ENCODE results near the gene PLEKHF1. TPM values are rescaled to one million over a fixed set of nuclear protein-coding genes. Genes with fewer than 3 reads are reported as not detected.

The PLEKHF1 gene
- total RNA-seq, 1 experiment from 2014 or later, result 15.9 TPM

DNA sequence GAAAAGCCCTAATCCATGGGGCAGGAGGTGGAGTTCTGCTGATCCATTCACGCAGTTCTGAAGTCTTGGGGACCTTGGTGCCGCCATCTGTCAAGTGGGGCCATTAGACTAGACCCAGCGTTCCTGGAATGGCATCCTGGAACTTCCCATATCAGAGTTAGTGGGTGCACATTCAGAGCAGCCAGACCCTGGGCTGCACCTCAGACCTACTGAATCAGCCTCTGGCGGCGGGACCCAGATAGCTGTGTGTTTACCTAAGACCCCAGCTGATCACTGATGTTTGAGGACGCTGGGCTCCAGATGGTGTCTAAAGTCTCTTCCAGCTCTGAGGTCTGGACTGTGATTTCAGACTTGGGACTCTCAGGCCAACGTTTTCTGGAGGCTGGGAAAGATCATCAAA lies 46.4 kb upstream of the PLEKHF1 start:
- Histone ChIP-seq H3F3A (ENCODE audit: low read length, unreplicated experiment) (no peaks in the 10 kb centered on the region), H3K27ac (ENCODE audit: low read length) (no peak overlapping the region), H4K20me1 (ENCODE audit: low read length) (no peaks in the 10 kb centered on the region), H3K4me1 (ENCODE audit: insufficient read depth, low read length) (no peaks in the 10 kb centered on the region), H3K79me2 (ENCODE audit: low read length) (no peaks in the 10 kb centered on the region), H3K9ac (ENCODE audit: low read length) (no peak overlapping the region), H3K27me3 (ENCODE audit: low read length) (no peaks in the 10 kb centered on the region), H3K9me3 (ENCODE audit: low read length) (no peaks in the 10 kb centered on the region), H3K36me3 (ENCODE audit: low read depth, low read length) (no peaks in the 10 kb centered on the region; the same call in 1 of the 2 replicates), H2AFZ (ENCODE audit: low read length) (no peak overlapping the region), H3K9me2 (replicated peaks; ENCODE audit: low read length) (no peaks in the 10 kb centered on the region), H3K4me2 (ENCODE audit: low read length) (no peak overlapping the region), H3K4me3 (ENCODE audit: low read length) (no peak overlapping the region)
- TF ChIP-seq EZH2 (IDR thresholded peaks at IDR 0.05; ENCODE audit: low read length, unreplicated experiment) (no peak), EZH2phosphoT487 (IDR thresholded peaks at IDR 0.05; ENCODE audit: borderline replicate concordance, low read length) (no peak)
- TF ChIP-seq, protein P1, sequence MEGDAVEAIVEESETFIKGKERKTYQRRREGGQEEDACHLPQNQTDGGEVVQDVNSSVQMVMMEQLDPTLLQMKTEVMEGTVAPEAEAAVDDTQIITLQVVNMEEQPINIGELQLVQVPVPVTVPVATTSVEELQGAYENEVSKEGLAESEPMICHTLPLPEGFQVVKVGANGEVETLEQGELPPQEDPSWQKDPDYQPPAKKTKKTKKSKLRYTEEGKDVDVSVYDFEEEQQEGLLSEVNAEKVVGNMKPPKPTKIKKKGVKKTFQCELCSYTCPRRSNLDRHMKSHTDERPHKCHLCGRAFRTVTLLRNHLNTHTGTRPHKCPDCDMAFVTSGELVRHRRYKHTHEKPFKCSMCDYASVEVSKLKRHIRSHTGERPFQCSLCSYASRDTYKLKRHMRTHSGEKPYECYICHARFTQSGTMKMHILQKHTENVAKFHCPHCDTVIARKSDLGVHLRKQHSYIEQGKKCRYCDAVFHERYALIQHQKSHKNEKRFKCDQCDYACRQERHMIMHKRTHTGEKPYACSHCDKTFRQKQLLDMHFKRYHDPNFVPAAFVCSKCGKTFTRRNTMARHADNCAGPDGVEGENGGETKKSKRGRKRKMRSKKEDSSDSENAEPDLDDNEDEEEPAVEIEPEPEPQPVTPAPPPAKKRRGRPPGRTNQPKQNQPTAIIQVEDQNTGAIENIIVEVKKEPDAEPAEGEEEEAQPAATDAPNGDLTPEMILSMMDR (conservative IDR thresholded peaks at IDR 0.05; ENCODE audit: low read depth, low read length), result no peak
- ChIA-PET POLR2A (ENCODE audit: unreplicated experiment) (no interaction called here), CTCF (no interaction called here)
- no TSS peak for BruUV-seq (replicated peaks)
- intact Hi-C loops (cut with micrococcal nuclease), result no loop called here
- ATAC-seq, result no peak
- no peak for DNase-seq

DNA sequence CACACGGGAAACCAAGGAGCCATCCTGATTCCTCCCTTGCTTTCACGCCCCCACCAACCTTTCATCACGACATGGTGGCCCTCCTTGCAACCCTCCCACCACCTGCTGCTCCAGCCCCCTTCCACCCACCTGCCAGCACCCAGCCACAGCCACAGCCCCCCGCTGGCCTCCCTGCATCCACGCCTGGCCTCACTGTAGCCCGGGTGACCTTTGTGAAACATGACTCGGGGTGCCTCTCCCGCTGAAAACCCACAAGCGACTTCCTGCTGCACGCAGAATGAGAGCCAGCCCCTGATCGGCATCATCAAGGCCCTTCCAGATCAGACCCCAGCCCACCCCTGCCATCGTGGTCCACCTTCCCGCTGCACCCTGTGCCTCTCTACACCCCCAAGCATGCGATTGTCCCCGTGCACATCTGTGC lies 44.3 kb upstream of the PLEKHF1 start:
- DNase-seq (no peak), ATAC-seq (no peak)
- BruUV-seq (replicated peaks), result no TSS peak
- Histone ChIP-seq H3K27me3 (ENCODE audit: low read length) (no peaks in the 10 kb centered on the region), H3K27ac (ENCODE audit: low read length) (no peak overlapping the region), H3F3A (ENCODE audit: low read length, unreplicated experiment) (no peaks in the 10 kb centered on the region), H3K9me3 (ENCODE audit: low read length) (no peaks in the 10 kb centered on the region), H3K4me2 (ENCODE audit: low read length) (no peak overlapping the region), H4K20me1 (ENCODE audit: low read length) (no peaks in the 10 kb centered on the region), H3K4me1 (ENCODE audit: insufficient read depth, low read length) (no peaks in the 10 kb centered on the region), H3K36me3 (ENCODE audit: low read depth, low read length) (no peaks in the 10 kb centered on the region), H3K4me3 (ENCODE audit: low read length) (no peak overlapping the region), H3K9me2 (replicated peaks; ENCODE audit: low read length) (no peaks in the 10 kb centered on the region), H2AFZ (ENCODE audit: low read length) (no peak overlapping the region), H3K79me2 (ENCODE audit: low read length) (no peaks in the 10 kb centered on the region), H3K9ac (ENCODE audit: low read length) (no peak overlapping the region)
- ChIA-PET POLR2A (ENCODE audit: unreplicated experiment) (no interaction called here), CTCF (no interaction called here)
- TF ChIP-seq EZH2 (IDR thresholded peaks at IDR 0.05; ENCODE audit: low read length, unreplicated experiment) (no peak), EZH2phosphoT487 (IDR thresholded peaks at IDR 0.05; ENCODE audit: borderline replicate concordance, low read length) (no peak)
- TF ChIP-seq, protein P1 (conservative IDR thresholded peaks at IDR 0.05; ENCODE audit: low read depth, low read length), result no peak
- intact Hi-C loops (cut with micrococcal nuclease), result loop anchor here (5.0 kb wide), 1 partner anchor 41 kb away; no protein-coding TSS in a partner anchor

GRCh38 chr19:29622166-29623070 lies 42.8 kb upstream of the PLEKHF1 start:
- no peak for TF ChIP-seq EZH2 (IDR thresholded peaks at IDR 0.05; ENCODE audit: low read length, unreplicated experiment)
- no peak for TF ChIP-seq EZH2phosphoT487 (IDR thresholded peaks at IDR 0.05; ENCODE audit: borderline replicate concordance, low read length)
- TF ChIP-seq, protein P1 (conservative IDR thresholded peaks at IDR 0.05; ENCODE audit: low read depth, low read length), result no peak
- ChIA-PET POLR2A (ENCODE audit: unreplicated experiment) (no interaction called here), CTCF (no interaction called here)
- Histone ChIP-seq H2AFZ (ENCODE audit: low read length) (no peak overlapping the region), H4K20me1 (ENCODE audit: low read length) (no peaks in the 10 kb centered on the region), H3K36me3 (ENCODE audit: low read depth, low read length) (no peaks in the 10 kb centered on the region), H3K27ac (ENCODE audit: low read length) (no peak overlapping the region), H3K9ac (ENCODE audit: low read length) (no peak overlapping the region), H3K4me3 (ENCODE audit: low read length) (no peak overlapping the region), H3K9me3 (ENCODE audit: low read length) (no peaks in the 10 kb centered on the region), H3K27me3 (ENCODE audit: low read length) (no peaks in the 10 kb centered on the region), H3K4me2 (ENCODE audit: low read length) (no peak overlapping the region), H3F3A (ENCODE audit: low read length, unreplicated experiment) (no peaks in the 10 kb centered on the region), H3K9me2 (replicated peaks; ENCODE audit: low read length) (no peaks in the 10 kb centered on the region), H3K79me2 (ENCODE audit: low read length) (no peaks in the 10 kb centered on the region), H3K4me1 (ENCODE audit: insufficient read depth, low read length) (no peaks in the 10 kb centered on the region)
- DNase-seq (peak; percentile 12), ATAC-seq (no peak)
- no TSS peak for BruUV-seq (replicated peaks)
- intact Hi-C loops (cut with micrococcal nuclease), result loop anchor here (5.0 kb wide), 1 partner anchor 40 kb away; no protein-coding TSS in a partner anchor
